ENCODE data around the gene IGFLR1. TPM values are rescaled to one million over a fixed set of nuclear protein-coding genes. Genes with fewer than 3 reads are reported as not detected.
A peak's percentile ranks its signal among the peaks of the same experiment; 100 is the strongest.

Gene IGFLR1
- polyA plus RNA-seq, 1 of the 3 experiments (the other 2 are of a cell fraction) = 5.6 TPM

DNA sequence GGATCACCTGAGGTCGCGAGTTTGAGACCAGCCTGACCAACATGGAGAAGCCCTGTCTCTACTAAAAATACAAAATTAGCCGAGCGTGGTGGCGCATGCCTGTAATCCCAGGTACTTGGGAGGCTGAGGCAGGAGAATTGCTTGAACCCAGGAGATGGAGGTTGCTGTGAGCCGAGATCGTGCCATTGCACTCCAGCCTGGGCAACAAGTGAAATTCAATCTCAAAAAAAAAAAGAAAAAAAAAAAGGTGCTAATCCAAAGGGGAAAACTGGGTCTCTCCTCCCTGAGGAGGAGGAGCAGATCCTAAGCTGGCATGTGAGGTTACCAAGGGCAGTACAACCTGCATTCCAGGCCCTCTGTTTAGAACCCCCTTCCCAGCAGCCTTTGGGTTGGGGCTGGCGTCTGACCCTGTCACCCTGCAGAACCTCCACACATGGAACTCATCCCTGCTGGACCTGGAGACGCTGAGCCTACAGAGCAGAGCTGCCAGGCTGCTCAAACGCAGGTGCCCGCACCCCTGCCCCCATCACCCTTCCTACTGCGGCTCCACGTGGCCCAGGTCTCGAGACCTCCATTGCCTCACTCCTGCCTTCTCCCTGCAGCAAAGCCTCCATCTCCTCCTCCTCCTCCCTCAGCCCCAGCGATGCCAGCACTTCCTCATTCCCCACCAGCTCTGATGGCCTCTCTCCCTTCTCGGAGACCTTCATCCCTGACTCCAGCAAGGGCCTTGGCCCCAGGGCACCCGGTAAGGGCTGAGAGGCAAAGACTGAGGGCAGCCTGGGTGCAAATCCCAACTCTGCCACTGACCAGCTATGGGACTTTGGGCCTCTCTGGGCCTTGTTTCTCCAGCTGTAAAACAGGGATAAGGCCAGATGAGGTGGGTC lies 22.4 kb upstream of the IGFLR1 start (continued):
- no peak for TF ChIP-seq JUND (IDR thresholded peaks at IDR 0.05)
- TF ChIP-seq NFIC (IDR thresholded peaks at IDR 0.05; ENCODE audit: borderline replicate concordance) = no peak
- no peak for TF ChIP-seq ELF1 (IDR thresholded peaks at IDR 0.05)
- TF ChIP-seq FOXM1 (IDR thresholded peaks at IDR 0.05; ENCODE audit: low read depth) = no peak

DNA sequence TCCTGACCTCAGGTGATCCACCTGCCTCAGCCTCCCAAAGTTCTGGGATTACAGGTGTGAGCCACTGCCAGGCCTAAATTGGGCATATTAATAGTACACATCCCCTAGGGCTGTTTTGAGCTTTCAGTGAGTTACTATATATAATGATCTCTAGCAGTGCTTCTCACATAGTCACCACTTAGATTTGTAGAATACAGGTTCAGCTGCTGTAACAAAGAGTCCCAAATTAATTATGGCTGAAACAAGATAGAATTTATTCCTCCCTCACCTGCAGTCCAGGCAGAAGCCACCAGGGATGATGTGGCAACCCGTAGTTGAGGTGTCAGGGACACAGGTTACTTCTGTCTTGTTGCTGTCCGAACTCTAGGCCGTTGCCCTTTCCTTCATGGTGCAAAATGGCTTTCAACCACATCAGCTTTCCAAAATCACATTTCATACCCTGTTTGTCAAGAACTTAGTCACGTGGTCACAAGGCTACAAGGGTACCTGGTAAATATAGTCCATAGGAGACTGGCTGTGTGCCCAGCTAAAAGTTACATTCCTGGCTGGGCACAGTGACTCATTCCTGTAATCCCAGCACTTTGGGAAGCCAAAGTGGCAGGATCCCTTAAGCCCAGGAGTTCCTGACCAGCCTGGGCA lies 18.6 kb upstream of the IGFLR1 start:
- Histone ChIP-seq H3K4me3 (ENCODE audit: low read depth in 2 of 2, low read length in 1 of 2) (no peak overlapping the region), H3K4me2 (no peak overlapping the region), H3K27ac (ENCODE audit: low read depth in 2 of 2, low read length in 1 of 2) (no peak overlapping the region), H3K9me3 (no peaks in the 10 kb centered on the region), H2AFZ (ENCODE audit: low read depth) (no peak overlapping the region), H3K27me3 (ENCODE audit: insufficient read depth) (no peaks in the 10 kb centered on the region), H3K36me3 (replicated peaks in 1 of 2; ENCODE audit: control insufficient read depth in 1 of 2, insufficient read depth in 2 of 2, low read length in 1 of 2) (peaks cover 5 to 28% of the 10 kb centered on the region in 2 experiments), H3K9ac (no peak overlapping the region), H4K20me1 (ENCODE audit: insufficient read depth) (peaks cover 4% of the 10 kb centered on the region), H3F3A (replicated peaks; ENCODE audit: insufficient read depth) (peaks cover 10% of the 10 kb centered on the region), H3K4me1 (ENCODE audit: control insufficient read depth in 1 of 2, insufficient read depth in 2 of 2, low read depth in 1 of 2, low read length in 1 of 2) (peaks cover 7 to 19% of the 10 kb centered on the region in 2 experiments; a peak in 3 of 4 replicates), H3K9me2 (no peaks in the 10 kb centered on the region), H3K79me2 (ENCODE audit: insufficient read depth) (peaks cover 27% of the 10 kb centered on the region)
- TF ChIP-seq FOSL2 (IDR thresholded peaks at IDR 0.05; ENCODE audit: borderline replicate concordance, low read depth) = peak; percentile 21; the same call in 1 of the 2 replicates
- no peak for TF ChIP-seq YY1 (IDR thresholded peaks at IDR 0.05; ENCODE audit: low read depth)
- 89% methylated on average over 4 of the region's 4 CpGs for WGBS (ENCODE audit: low lambda C conversion rate)
- DNase-seq = no peak
- POLR2A ChIA-PET = no interaction called here
- CTCF ChIA-PET = interaction anchor here (1.3 kb wide), 1 partner anchor 20 kb away, joined by 4 read pairs; no protein-coding TSS in a partner anchor

DNA sequence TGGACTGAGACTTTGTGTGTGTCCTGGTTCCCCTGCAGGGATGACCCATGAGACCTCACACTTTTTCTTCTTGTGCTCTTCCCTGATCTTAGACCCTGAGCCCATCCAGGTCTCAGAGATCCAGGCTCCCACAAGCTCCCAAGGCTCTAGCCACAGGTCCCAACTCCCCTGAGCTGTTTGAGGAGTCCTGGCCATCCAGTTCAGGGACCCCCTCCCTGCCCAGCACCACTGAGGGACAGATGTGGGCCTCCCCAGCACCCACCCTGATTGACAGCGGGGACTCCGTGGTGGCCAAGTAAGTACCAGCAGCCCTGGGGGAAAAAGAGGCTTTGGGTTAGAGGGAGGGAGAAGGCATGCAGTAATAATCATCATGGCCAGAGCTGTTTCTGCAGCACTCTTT lies 17.4 kb upstream of the IGFLR1 start:
- no peaks in the 10 kb centered on the region for H3K9me3 ChIP-seq
- TF ChIP-seq POLR2AphosphoS5 (IDR thresholded peaks at IDR 0.05; ENCODE audit: low read depth, low read length) (peak; percentile 37; the same call in 1 of the 2 replicates), NRF1 (IDR thresholded peaks at IDR 0.05; ENCODE audit: low read depth, low read length) (no peak)
- H2AFZ ChIP-seq (ENCODE audit: low read depth) = no peak overlapping the region
- WGBS (ENCODE audit: low lambda C conversion rate) = 100% methylated on average over 2 of the region's 2 CpGs
- peaks cover 7 to 19% of the 10 kb centered on the region in 2 experiments; a peak in 3 of 4 replicates for H3K4me1 ChIP-seq (ENCODE audit: control insufficient read depth in 1 of 2, insufficient read depth in 2 of 2, low read depth in 1 of 2, low read length in 1 of 2)
- no peaks in the 10 kb centered on the region for H3K27me3 ChIP-seq (ENCODE audit: insufficient read depth)
- H3K79me2 ChIP-seq (ENCODE audit: insufficient read depth) = peaks cover 27% of the 10 kb centered on the region
- POLR2A ChIA-PET = interaction anchor here (0.5 kb wide), 1 partner anchor 251 kb away, joined by 3 read pairs; no protein-coding TSS in a partner anchor
- 0 out of 4 replicates have a peak overlapping the region, but pooled peaks of 1 of the 2 experiments have one; percentile 99 for H3K4me3 ChIP-seq (ENCODE audit: low read depth in 2 of 2, low read length in 1 of 2)
- DNase-seq = no peak
- H3K9me2 ChIP-seq = no peaks in the 10 kb centered on the region
- H3K9ac ChIP-seq = no peak overlapping the region
- H3F3A ChIP-seq (replicated peaks; ENCODE audit: insufficient read depth) = peaks cover 10% of the 10 kb centered on the region
- H4K20me1 ChIP-seq (ENCODE audit: insufficient read depth) = peaks cover 4% of the 10 kb centered on the region
- peak overlapping the region; percentile 95; the same call in 1 of the 2 replicates for H3K4me2 ChIP-seq
- H3K36me3 ChIP-seq (replicated peaks in 1 of 2; ENCODE audit: control insufficient read depth in 1 of 2, insufficient read depth in 2 of 2, low read length in 1 of 2) = peaks cover 7 to 28% of the 10 kb centered on the region in 2 experiments
- H3K27ac ChIP-seq (ENCODE audit: low read depth in 2 of 2, low read length in 1 of 2) = no peak overlapping the region
- CTCF ChIA-PET = interaction anchor here (0.8 to 1.3 kb wide), 3 partner anchors 13 to 60 kb away, joined by 3 to 4 read pairs (median 3); no protein-coding TSS in a partner anchor
